GM19455 (cell line): ENCODE measurements around the gene SLC49A3.
A peak's percentile ranks its signal among the peaks of the same experiment; 100 is the strongest.
"Not testable (repeated sequence)": the region's sequence is repeated elsewhere in the genome, so short reads cannot be mapped to it uniquely, and the experiment has no call there.

ENCODE experiments used
- ATAC-seq: cut with Tn5 transposase; IDR thresholded peaks from one replicate; pipeline ENCODE4 v1.9.1; 2021; ENCODE audit not compliant: unreplicated experiment

The SLC49A3 gene

GRCh38 chr4:722169-722725, 33.3 kb upstream of the SLC49A3 start:
- no peak for ATAC-seq

- no peak for ATAC-seq
These were observed 32.6 kb upstream of the SLC49A3 start for GRCh38 chr4:721261-722168.

GRCh38 chr4:720111-720860, 31.3 kb upstream of the SLC49A3 start:
- no peak for ATAC-seq

GRCh38 chr4:718460-718859, 29.5 kb upstream of the SLC49A3 start:
- no peak for ATAC-seq

GRCh38 chr4:717601-718320, 28.8 kb upstream of the SLC49A3 start:
- no peak for ATAC-seq

GRCh38 chr4:714087-714486, 25.1 kb upstream of the SLC49A3 start:
- ATAC-seq: no peak

- no peak for ATAC-seq
These were observed 24.1 kb upstream of the SLC49A3 start for GRCh38 chr4:712916-713632.

GRCh38 chr4:712093-712492, 23.1 kb upstream of the SLC49A3 start:
- no peak for ATAC-seq

GRCh38 chr4:710916-711315, 22.0 kb upstream of the SLC49A3 start:
- ATAC-seq: no peak

GRCh38 chr4:710116-710515, 21.2 kb upstream of the SLC49A3 start:
- ATAC-seq: no peak

GRCh38 chr4:709348-709747, 20.4 kb upstream of the SLC49A3 start:
- no peak for ATAC-seq

- no peak for ATAC-seq
These were observed 19.6 kb upstream of the SLC49A3 start for GRCh38 chr4:708631-708933.

GRCh38 chr4:707929-708630, 19.1 kb upstream of the SLC49A3 start:
- ATAC-seq: no peak

GRCh38 chr4:706834-707598, 18.1 kb upstream of the SLC49A3 start:
- no peak for ATAC-seq

GRCh38 chr4:706083-706633, 17.2 kb upstream of the SLC49A3 start:
- not testable (repeated sequence) for ATAC-seq

GRCh38 chr4:705278-706082, 16.5 kb upstream of the SLC49A3 start, which contains the start of gene PCGF3:
Gene PCGF3 (plus strand): TSS chr4:705832. CDS start chr4:733681, 27,849 bp downstream.
- peak; percentile 85 for ATAC-seq

- no peak for ATAC-seq
These were observed 16.0 kb upstream of the SLC49A3 start for GRCh38 chr4:704971-705277.

- no peak for ATAC-seq
These were observed 15.4 kb upstream of the SLC49A3 start for GRCh38 chr4:704198-704891.
